Natural killer cell (primary cell): ENCODE results near the gene TANC1. TPM values are rescaled to one million over a fixed set of nuclear protein-coding genes. Genes with fewer than 3 reads are reported as not detected.

Experiments
- ATAC-seq, 3 donors: fragments of 150-1000 bp in 2 of 3; fragments of 200-7000 bp in 1 of 3; cut with Tn5 transposase; 1 replicate in 1 of 3; 2 replicates in 2 of 3; pipeline ENCODE4 v1.10.0; 2021; ENCODE audit warnings: mild to moderate bottlenecking in 2 of 3, moderate library complexity in 2 of 3
- DNase-seq, 2 donors: peaks; one replicate each; pipeline versions ENCODE4 v3.0.0 to v3.0.0-alpha.2; 2013 to 2021; ENCODE audit warnings: mixed read lengths in 1 of 2
- H3K27ac ChIP-seq: one replicate; pipeline ENCODE4 v1.5.1; 2013; ENCODE audit warnings: mild to moderate bottlenecking, low read length
- H3K27me3 ChIP-seq: one replicate; pipeline ENCODE4 v1.6.1; 2013; ENCODE audit warnings: low read length; ENCODE audit not compliant: control insufficient read depth, insufficient read depth
- H3K36me3 ChIP-seq: one replicate; pipeline ENCODE4 v1.6.1; 2013; ENCODE audit warnings: low read length; ENCODE audit not compliant: control insufficient read depth, insufficient read depth
- H3K4me1 ChIP-seq: one replicate; pipeline ENCODE4 v1.6.1; 2013; ENCODE audit warnings: low read length; ENCODE audit not compliant: control insufficient read depth, insufficient read depth
- H3K4me3 ChIP-seq: one replicate; pipeline ENCODE4 v1.5.1; 2013; ENCODE audit warnings: low read length
- H3K9me3 ChIP-seq: one replicate; pipeline ENCODE4 v1.6.1; 2013; ENCODE audit warnings: low read length; ENCODE audit not compliant: control insufficient read depth, insufficient read depth
- H3K27ac Mint-ChIP-seq, 2 donors: one replicate each; pipeline ENCODE4 v1.8.0; 2022; ENCODE audit warnings: mild to moderate bottlenecking in 2 of 2, mixed read lengths in 2 of 2, moderate library complexity in 1 of 2
- H3K27me3 Mint-ChIP-seq, 2 donors: one replicate each; pipeline ENCODE4 v1.8.0; 2022; ENCODE audit warnings: low read depth in 2 of 2, mixed read lengths in 2 of 2
- H3K36me3 Mint-ChIP-seq: one replicate; pipeline ENCODE4 v1.8.0; 2022; ENCODE audit warnings: mixed read lengths
- H3K4me1 Mint-ChIP-seq, 2 donors: one replicate each; pipeline ENCODE4 v1.8.0; 2022; ENCODE audit warnings: mixed read lengths in 2 of 2
- H3K4me3 Mint-ChIP-seq: one replicate; pipeline ENCODE4 v1.8.0; 2022; ENCODE audit warnings: mild to moderate bottlenecking, moderate library complexity, mixed read lengths
- H3K9me3 Mint-ChIP-seq, 2 donors: one replicate each; pipeline ENCODE4 v1.8.0; 2022; ENCODE audit warnings: mixed read lengths in 2 of 2
- CTCF ChIP-seq: fragments of 200-600 bp; IDR thresholded peaks from one replicate; pipeline ENCODE4 v1.8.0; 2022; ENCODE audit warnings: antibody characterized with exemption
- WGBS: methylation state at CpG from one replicate; pipeline ENCODE4 v1.1.7; 2013; ENCODE audit warnings: missing lambda C conversion rate; ENCODE audit not compliant: insufficient coverage; 5-methylcytosine and 5-hydroxymethylcytosine counted together
- intact Hi-C: fragments of 100-400 bp; cut with micrococcal nuclease; formaldehyde crosslinking; loops from one replicate; pipeline ENCODE4 v1.14.2; 2022
- total RNA-seq, 4 donors: library from RNA; stranded (reverse); fragments of 120-200 nt in 1 of 4; gene quantifications; one replicate each; pipeline versions ENCODE4 v1.2.3 to v1.2.4, GENCODE V29; 2013 to 2022

The TANC1 gene
- total RNA-seq, 3 donors from 2014 or later (not counting 1 experiment from before 2014, with no cell fraction given), result 0.82 to 4.2 (median 1.1) TPM

- H3K27me3 ChIP-seq, result no peaks in the 10 kb centered on the region
- H3K27me3 Mint-ChIP-seq, result peaks cover 7 to 34% of the 10 kb centered on the region in 2 donors
- 98% methylated on average over 3 of the region's 3 CpGs for WGBS
- DNase-seq (no peak), ATAC-seq (no peak)
- no peak overlapping the region for H3K4me3 Mint-ChIP-seq
- intact Hi-C loops, result no loop called here
- H3K27ac Mint-ChIP-seq, result no peak overlapping the region
- H3K4me1 Mint-ChIP-seq, result no peaks in the 10 kb centered on the region
- TF ChIP-seq CTCF, result no peak
- H3K9me3 ChIP-seq, result no peaks in the 10 kb centered on the region
- H3K4me3 ChIP-seq, result no peak overlapping the region
- no peak overlapping the region for H3K27ac ChIP-seq
- no peaks in the 10 kb centered on the region for H3K36me3 Mint-ChIP-seq
- no peaks in the 10 kb centered on the region for H3K36me3 ChIP-seq
- H3K9me3 Mint-ChIP-seq, result no peaks in the 10 kb centered on the region
- H3K4me1 ChIP-seq, result no peaks in the 10 kb centered on the region
Measured at GRCh38 chr2:158935617-158936016, 32.8 kb upstream of the TANC1 start.

GRCh38 chr2:158936978-158937377 is 31.5 kb upstream of the TANC1 start:
- H3K36me3 Mint-ChIP-seq, result no peaks in the 10 kb centered on the region
- DNase-seq (no peak), ATAC-seq (no peak)
- H3K9me3 Mint-ChIP-seq, result no peaks in the 10 kb centered on the region
- no peak for TF ChIP-seq CTCF
- no peak overlapping the region for H3K27ac ChIP-seq
- H3K4me3 ChIP-seq, result no peak overlapping the region
- peaks cover under 1 to 28% of the 10 kb centered on the region in 2 donors for H3K27me3 Mint-ChIP-seq
- no peaks in the 10 kb centered on the region for H3K9me3 ChIP-seq
- H3K27ac Mint-ChIP-seq, result no peak overlapping the region
- no peaks in the 10 kb centered on the region for H3K4me1 ChIP-seq
- no peaks in the 10 kb centered on the region for H3K4me1 Mint-ChIP-seq
- no peak overlapping the region for H3K4me3 Mint-ChIP-seq
- intact Hi-C loops, result no loop called here
- WGBS, result 47% methylated on average over 2 of the region's 2 CpGs
- no peaks in the 10 kb centered on the region for H3K36me3 ChIP-seq
- no peaks in the 10 kb centered on the region for H3K27me3 ChIP-seq

GRCh38 chr2:158940356-158940755 is 28.1 kb upstream of the TANC1 start:
- H3K9me3 ChIP-seq, result no peaks in the 10 kb centered on the region
- intact Hi-C loops, result no loop called here
- Mint-ChIP-seq H3K9me3 (no peaks in the 10 kb centered on the region), H3K27me3 (peaks cover 2 to 20% of the 10 kb centered on the region in 2 donors), H3K27ac (no peak overlapping the region), H3K4me1 (no peaks in the 10 kb centered on the region), H3K36me3 (no peaks in the 10 kb centered on the region), H3K4me3 (no peak overlapping the region)
- no peak for ATAC-seq
- no peak overlapping the region for H3K27ac ChIP-seq
- no peak for DNase-seq
- no peaks in the 10 kb centered on the region for H3K27me3 ChIP-seq
- 96% methylated on average over 2 of the region's 2 CpGs for WGBS
- H3K4me1 ChIP-seq, result no peaks in the 10 kb centered on the region
- H3K36me3 ChIP-seq, result no peaks in the 10 kb centered on the region
- no peak overlapping the region for H3K4me3 ChIP-seq
- no peak for TF ChIP-seq CTCF

GRCh38 chr2:158943973-158944372 is 24.5 kb upstream of the TANC1 start:
- ATAC-seq, result no peak
- no peak for TF ChIP-seq CTCF
- H3K36me3 Mint-ChIP-seq, result no peaks in the 10 kb centered on the region
- no peaks in the 10 kb centered on the region for H3K4me1 Mint-ChIP-seq
- Histone ChIP-seq H3K4me1 (no peaks in the 10 kb centered on the region), H3K27me3 (no peaks in the 10 kb centered on the region), H3K9me3 (no peaks in the 10 kb centered on the region), H3K36me3 (no peaks in the 10 kb centered on the region), H3K4me3 (no peak overlapping the region), H3K27ac (no peak overlapping the region)
- WGBS, result 81% methylated on average over 4 of the region's 4 CpGs
- H3K27me3 Mint-ChIP-seq, result peaks cover 2 to 6% of the 10 kb centered on the region in 2 donors
- intact Hi-C loops, result no loop called here
- no peaks in the 10 kb centered on the region for H3K9me3 Mint-ChIP-seq
- no peak for DNase-seq
- H3K27ac Mint-ChIP-seq, result no peak overlapping the region
- H3K4me3 Mint-ChIP-seq, result no peak overlapping the region
